Measurements from ENCODE around the gene AGMAT. TPM values are rescaled to one million over a fixed set of nuclear protein-coding genes. Genes with fewer than 3 reads are reported as not detected.

The AGMAT gene
- total and polyA plus RNA-seq, 9 of the 15 experiments (the other 6 are each of a cell fraction or from before 2014, with no cell fraction given) = not detected

- TF ChIP-seq CBX8 (IDR thresholded peaks at IDR 0.05; ENCODE audit: borderline replicate concordance, extremely low read depth, low read depth, low read length, poor library complexity, severe bottlenecking) (no peak), BDP1 (IDR thresholded peaks at IDR 0.05; ENCODE audit: insufficient read depth, insufficient read length) (no peak), MAFF (IDR thresholded peaks at IDR 0.05; ENCODE audit: low read length) (peak; percentile 63), C11orf30 (IDR thresholded peaks at IDR 0.05; ENCODE audit: low read depth) (peak; percentile 78), SOX6 (IDR thresholded peaks at IDR 0.05) (no peak), TCF7 (IDR thresholded peaks at IDR 0.05; ENCODE audit: borderline replicate concordance) (no peak), ARID4B (CRISPR knock-in tag; IDR thresholded peaks at IDR 0.05) (no peak), PBX2 (CRISPR knock-in tag; IDR thresholded peaks at IDR 0.05; ENCODE audit: low read depth) (no peak), PBX2 (tag; conservative IDR thresholded peaks at IDR 0.05; ENCODE audit: low read depth) (no peak), ZNF232 (CRISPR knock-in tag; IDR thresholded peaks at IDR 0.05) (no peak), BCOR (IDR thresholded peaks at IDR 0.05) (peak; percentile 83), ZNF146 (CRISPR knock-in tag; IDR thresholded peaks at IDR 0.05; ENCODE audit: unreplicated experiment) (no peak), BMI1 (IDR thresholded peaks at IDR 0.05; ENCODE audit: low read length) (no peak), ZFP36 (IDR thresholded peaks at IDR 0.05; ENCODE audit: low read depth, low read length, partially characterized antibody) (peak; percentile 67), MAFG (tag; conservative IDR thresholded peaks at IDR 0.05) (peak; percentile 74), SMARCA5 (IDR thresholded peaks at IDR 0.05) (no peak), RCOR1 (IDR thresholded peaks at IDR 0.05; ENCODE audit: borderline replicate concordance in 1 of 2, low read depth in 2 of 2, low read length in 2 of 2) (no peak), RBFOX2 (IDR thresholded peaks at IDR 0.05; ENCODE audit: low read depth, low read length) (no peak), ZNF316 (IDR thresholded peaks at IDR 0.05) (peak; percentile 90), SMAD1 (IDR thresholded peaks at IDR 0.05; ENCODE audit: low read depth, low read length, partially characterized antibody) (no peak), THRAP3 (IDR thresholded peaks at IDR 0.05; ENCODE audit: borderline replicate concordance) (no peak), EP400 (IDR thresholded peaks at IDR 0.05) (no peak)
Observed at GRCh38 chr1:15541231-15541792, 43.5 kb downstream of the AGMAT start (continued).

Measured in K562 (cell line).